CD4-positive, alpha-beta T cell treated with Interleukin-4 for 1 hour (primary cell): ENCODE measurements around the gene CORO1A.
"Not testable (repeated sequence)": the region's sequence is repeated elsewhere in the genome, so short reads cannot be mapped to it uniquely, and the experiment has no call there.

Experiments
- DNase-seq, 2 donors: peaks; one replicate each; pipeline ENCODE4 v3.0.0-alpha.2; 2020 to 2022

The CORO1A gene

GRCh38 chr16:30173054-30173453, 10.3 kb upstream of the CORO1A start:
- DNase-seq: no peak

- not testable (repeated sequence) for DNase-seq
Measured at GRCh38 chr16:30176876-30177275, 6.5 kb upstream of the CORO1A start.

GRCh38 chr16:30179195-30179594, 4.2 kb upstream of the CORO1A start:
- DNase-seq: no peak

GRCh38 chr16:30179931-30180330, 3.5 kb upstream of the CORO1A start:
- no peak for DNase-seq

GRCh38 chr16:30180741-30181140, 2.7 kb upstream of the CORO1A start:
- DNase-seq: no peak

GRCh38 chr16:30184096-30184890, 891 bp downstream of the CORO1A start:
- peak; percentile 86 to 89 for DNase-seq

- DNase-seq: peak in 1 of 2 donors; percentile 13
Measured at GRCh38 chr16:30184891-30185682, 1.7 kb downstream of the CORO1A start.

GRCh38 chr16:30185683-30186421, 2.5 kb downstream of the CORO1A start:
- DNase-seq: peak; percentile 89 to 91

- peak in 1 of 2 donors; percentile 37 for DNase-seq
Measured at GRCh38 chr16:30186444-30186781, 3.0 kb downstream of the CORO1A start.

- peak; percentile 85 to 88 for DNase-seq
Measured at GRCh38 chr16:30186782-30187555, 3.6 kb downstream of the CORO1A start.

- no peak for DNase-seq
Measured at GRCh38 chr16:30187556-30187865, 4.1 kb downstream of the CORO1A start.

GRCh38 chr16:30187971-30188561, 4.7 kb downstream of the CORO1A start:
- DNase-seq: no peak

GRCh38 chr16:30191158-30191557, 7.8 kb downstream of the CORO1A start:
- not testable (repeated sequence) for DNase-seq

- DNase-seq: not testable (repeated sequence)
Measured at GRCh38 chr16:30193098-30193497, 9.7 kb downstream of the CORO1A start.

GRCh38 chr16:30193615-30194014, 10.2 kb downstream of the CORO1A start, which contains the start of the genes BOLA2B and SLX1A:
BOLA2B (minus strand) TSS chr16:30193666; CDS start chr16:30193595, 71 bp downstream.
SLX1A (plus strand) TSS chr16:30193875; CDS start chr16:30194085, 210 bp downstream.
- DNase-seq: not testable (repeated sequence)

- not testable (repeated sequence) for DNase-seq
Measured at GRCh38 chr16:30194172-30194925, 10.9 kb downstream of the CORO1A start.

GRCh38 chr16:30197001-30197400, 13.6 kb downstream of the CORO1A start:
- not testable (repeated sequence) for DNase-seq

GRCh38 chr16:30199049-30199448, 15.6 kb downstream of the CORO1A start, which contains the start of gene SULT1A3:
SULT1A3 (plus strand) TSS chr16:30199255; CDS start chr16:30200729, 1,474 bp downstream.
- DNase-seq: not testable (repeated sequence)

GRCh38 chr16:30199608-30200343, 16.4 kb downstream of the CORO1A start:
- not testable (repeated sequence) for DNase-seq

GRCh38 chr16:30205541-30206236, 22.3 kb downstream of the CORO1A start:
- not testable (repeated sequence) for DNase-seq
